Motor neuron (in vitro differentiated cells): ENCODE data around the gene C2. TPM values are rescaled to one million over a fixed set of nuclear protein-coding genes. Genes with fewer than 3 reads are reported as not detected.
A peak's percentile ranks its signal among the peaks of the same experiment; 100 is the strongest.

Experiments
- ATAC-seq, 8 experiments: fragments of 200-7000 bp; cut with Tn5 transposase; replicated peaks in 6 of 8; 2 replicates each; pipeline ENCODE4 v1.8.0; 2021; ENCODE audit warnings: mild to moderate bottlenecking in 8 of 8, moderate library complexity in 8 of 8
- H3K27ac ChIP-seq, 2 donors: fragments of 250-450 bp; sonication (Bioruptor Pico); 2 replicates each; pipeline ENCODE4 v1.9.0; 2021; ENCODE audit warnings: antibody characterized with exemption in 2 of 2, mild to moderate bottlenecking in 2 of 2, moderate library complexity in 1 of 2
- H3K4me1 ChIP-seq, 2 donors: fragments of 250-450 bp; sonication (Bioruptor Pico); replicated peaks in 1 of 2; 2 replicates each; pipeline ENCODE4 v1.6.1; 2021; ENCODE audit warnings: antibody characterized with exemption in 2 of 2, mild to moderate bottlenecking in 2 of 2, moderate library complexity in 1 of 2
- H3K4me3 ChIP-seq, 5 donors: fragments of 250-450 bp; sonication (Bioruptor Pico); 2 replicates each; pipeline ENCODE4 v1.9.0; 2021; ENCODE audit warnings: antibody characterized with exemption in 5 of 5, mild to moderate bottlenecking in 5 of 5, moderate library complexity in 4 of 5
- WGBS, 10 experiments: fragments of 450-650 bp; shearing (Covaris generic); methylation state at CpG; one replicate each; pipeline ENCODE4 v1.0.0; 2022; 5-methylcytosine and 5-hydroxymethylcytosine counted together
- in situ Hi-C, 9 experiments: fragments of 400-800 bp; cut with MboI; loops; one replicate each; pipeline ENCODE4 v1.15.0; 2021; ENCODE audit warnings: low sequenced_read_pairs in 9 of 9, low pct_unique_long_range_greater_than_20kb in 2 of 9; ENCODE audit not compliant: unreplicated experiment in 9 of 9
- total RNA-seq, 8 experiments: library from RNA; unstranded; fragments of 300-600 nt; gene quantifications; 2 replicates each; pipeline versions ENCODE4 v1.2.3 to v1.2.4, GENCODE V29; 2022

The C2 gene
- total RNA-seq, 8 experiments from 2014 or later: 0.67 to 55.1 (median 1.8) TPM

- no peaks in the 10 kb centered on the region for H3K4me1 ChIP-seq
- in situ Hi-C loops: no loop called here
- H3K4me3 ChIP-seq: no peak overlapping the region
- no peak overlapping the region for H3K27ac ChIP-seq
- WGBS, 10 experiments: 43 to 80% methylated on average over 1 of the region's 3 CpGs; no CpG with 5 or more reads in 8 of the 10 experiments
- ATAC-seq: no peak
Measured at GRCh38 chr6:31943742-31944141, 16.2 kb downstream of the C2 start.

DNA sequence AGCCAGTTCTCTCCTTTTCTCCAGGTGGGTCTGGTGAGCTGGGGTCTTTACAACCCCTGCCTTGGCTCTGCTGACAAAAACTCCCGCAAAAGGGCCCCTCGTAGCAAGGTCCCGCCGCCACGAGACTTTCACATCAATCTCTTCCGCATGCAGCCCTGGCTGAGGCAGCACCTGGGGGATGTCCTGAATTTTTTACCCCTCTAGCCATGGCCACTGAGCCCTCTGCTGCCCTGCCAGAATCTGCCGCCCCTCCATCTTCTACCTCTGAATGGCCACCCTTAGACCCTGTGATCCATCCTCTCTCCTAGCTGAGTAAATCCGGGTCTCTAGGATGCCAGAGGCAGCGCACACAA lies 17.6 kb downstream of the C2 start:
- peak in 2 of 8 experiments; percentile 2 to 9 for ATAC-seq
- in situ Hi-C loops: no loop called here

GRCh38 chr6:31945507-31946369 lies 18.2 kb downstream of the C2 start, which contains the start of gene CFB:
Gene CFB (plus strand): TSS chr6:31946095. CDS start chr6:31946222, 127 bp downstream.
- Histone ChIP-seq H3K27ac (no peak within 1 kb of the TSS), H3K4me1 (no peaks in the 10 kb centered on the region), H3K4me3 (no peak within 1 kb of the TSS)
- ATAC-seq: peak; percentile 7 to 91 (median 50)
- in situ Hi-C loops: no loop called here
- WGBS, 10 experiments: 18 to 83% (median 57%) methylated on average over 2 to 5 of the region's 11 CpGs; no CpG with 5 or more reads in 2 of the 10 experiments

More for the DNA sequence above, 17.6 kb downstream of the C2 start:
- 44 to 74% (median 69%) methylated on average over 1 to 6 of the region's 9 CpGs; no CpG with 5 or more reads in 5 of the 10 experiments for WGBS, 10 experiments
- H3K4me1 ChIP-seq: no peaks in the 10 kb centered on the region
- H3K27ac ChIP-seq: no peak overlapping the region
- H3K4me3 ChIP-seq: no peak overlapping the region

DNA sequence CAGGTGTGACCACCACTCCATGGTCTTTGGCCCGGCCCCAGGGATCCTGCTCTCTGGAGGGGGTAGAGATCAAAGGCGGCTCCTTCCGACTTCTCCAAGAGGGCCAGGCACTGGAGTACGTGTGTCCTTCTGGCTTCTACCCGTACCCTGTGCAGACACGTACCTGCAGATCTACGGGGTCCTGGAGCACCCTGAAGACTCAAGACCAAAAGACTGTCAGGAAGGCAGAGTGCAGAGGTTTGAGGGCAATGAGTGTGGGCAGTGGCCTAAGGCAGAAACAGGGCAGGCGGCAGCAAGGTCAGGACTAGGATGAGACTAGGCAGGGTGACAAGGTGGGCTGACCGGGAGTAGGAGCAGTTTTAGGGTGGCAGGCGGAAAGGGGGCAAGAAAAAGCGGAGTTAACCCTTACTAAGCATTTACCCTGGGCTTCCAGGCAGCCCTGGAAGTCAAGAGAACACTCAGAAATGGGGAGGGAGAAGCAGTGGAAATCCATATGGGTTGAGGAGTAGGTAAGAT lies 18.9 kb downstream of the C2 start:
- in situ Hi-C loops: no loop called here
- Histone ChIP-seq H3K4me3 (no peak overlapping the region), H3K4me1 (no peaks in the 10 kb centered on the region), H3K27ac (no peak overlapping the region)
- WGBS, 10 experiments: 58 to 84% (median 68%) methylated on average over 1 to 11 of the region's 11 CpGs; no CpG with 5 or more reads in 1 of the 10 experiments
- ATAC-seq: peak in 1 of 8 experiments; percentile 6

- ATAC-seq: peak in 1 of 8 experiments; percentile 5
- Histone ChIP-seq H3K4me3 (no peak overlapping the region), H3K27ac (no peak overlapping the region), H3K4me1 (no peaks in the 10 kb centered on the region)
- in situ Hi-C loops: no loop called here
- WGBS, 10 experiments: 74 to 90% (median 80%) methylated on average over 1 to 9 of the region's 24 CpGs; no CpG with 5 or more reads in 4 of the 10 experiments
Measured at GRCh38 chr6:31947070-31947675, 19.7 kb downstream of the C2 start.

GRCh38 chr6:31947864-31948263 lies 20.3 kb downstream of the C2 start:
- H3K4me1 ChIP-seq: no peaks in the 10 kb centered on the region
- no peak for ATAC-seq
- 60 to 92% (median 67%) methylated on average over 1 to 3 of the region's 4 CpGs; no CpG with 5 or more reads in 5 of the 10 experiments for WGBS, 10 experiments
- H3K27ac ChIP-seq: no peak overlapping the region
- in situ Hi-C loops: no loop called here
- no peak overlapping the region for H3K4me3 ChIP-seq

DNA sequence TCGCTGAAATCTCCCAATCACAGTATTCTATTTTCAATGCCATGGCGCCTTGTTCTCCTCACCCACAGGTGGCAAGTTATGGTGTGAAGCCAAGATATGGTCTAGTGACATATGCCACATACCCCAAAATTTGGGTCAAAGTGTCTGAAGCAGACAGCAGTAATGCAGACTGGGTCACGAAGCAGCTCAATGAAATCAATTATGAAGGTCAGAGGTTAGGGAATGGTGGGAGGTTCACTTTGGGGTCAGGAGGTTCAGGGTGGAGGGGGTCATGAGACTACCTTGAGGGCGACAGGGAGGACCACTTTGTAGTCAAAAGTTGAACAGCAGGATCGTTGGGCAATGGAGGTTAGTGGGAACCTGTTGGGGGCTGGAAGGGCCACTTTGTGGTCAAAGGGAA lies 20.8 kb downstream of the C2 start:
- ATAC-seq: no peak
- 33 to 93% (median 76%) methylated on average over 1 to 3 of the region's 5 CpGs; no CpG with 5 or more reads in 2 of the 10 experiments for WGBS, 10 experiments
- Histone ChIP-seq H3K4me3 (no peak overlapping the region), H3K27ac (no peak overlapping the region), H3K4me1 (no peaks in the 10 kb centered on the region)
- in situ Hi-C loops: no loop called here

DNA sequence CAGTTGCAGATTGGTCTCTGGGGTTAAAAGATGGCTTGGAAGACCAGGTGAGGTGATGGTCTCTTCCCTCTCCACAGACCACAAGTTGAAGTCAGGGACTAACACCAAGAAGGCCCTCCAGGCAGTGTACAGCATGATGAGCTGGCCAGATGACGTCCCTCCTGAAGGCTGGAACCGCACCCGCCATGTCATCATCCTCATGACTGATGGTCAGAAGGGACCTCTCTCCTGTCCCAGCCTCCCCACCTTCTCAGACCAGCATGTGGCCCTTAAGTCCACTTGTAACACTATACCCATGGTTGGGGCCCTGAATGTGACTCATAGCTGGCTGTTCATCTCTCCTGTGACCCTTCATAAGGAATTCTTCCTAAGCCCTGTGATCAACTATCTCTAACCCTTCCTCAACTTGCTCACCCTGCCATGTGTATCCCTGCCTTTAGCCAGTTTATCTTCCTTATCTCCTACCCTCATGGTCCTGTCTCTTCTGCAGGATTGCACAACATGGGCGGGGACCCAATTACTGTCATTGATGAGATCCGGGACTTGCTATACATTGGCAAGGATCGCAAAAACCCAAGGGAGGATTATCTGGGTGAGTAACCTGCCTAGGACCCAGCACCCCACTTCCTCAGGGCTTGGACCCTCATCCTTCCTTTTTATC lies 21.4 kb downstream of the C2 start:
- peak in 7 of 8 experiments; percentile 16 to 58 (median 27) for ATAC-seq
- WGBS, 10 experiments: 0 to 100% (median 94%) methylated on average over 1 to 3 of the region's 6 CpGs; no CpG with 5 or more reads in 3 of the 10 experiments
- H3K4me3 ChIP-seq: no peak overlapping the region
- H3K4me1 ChIP-seq: no peaks in the 10 kb centered on the region
- in situ Hi-C loops: no loop called here
- no peak overlapping the region for H3K27ac ChIP-seq

DNA sequence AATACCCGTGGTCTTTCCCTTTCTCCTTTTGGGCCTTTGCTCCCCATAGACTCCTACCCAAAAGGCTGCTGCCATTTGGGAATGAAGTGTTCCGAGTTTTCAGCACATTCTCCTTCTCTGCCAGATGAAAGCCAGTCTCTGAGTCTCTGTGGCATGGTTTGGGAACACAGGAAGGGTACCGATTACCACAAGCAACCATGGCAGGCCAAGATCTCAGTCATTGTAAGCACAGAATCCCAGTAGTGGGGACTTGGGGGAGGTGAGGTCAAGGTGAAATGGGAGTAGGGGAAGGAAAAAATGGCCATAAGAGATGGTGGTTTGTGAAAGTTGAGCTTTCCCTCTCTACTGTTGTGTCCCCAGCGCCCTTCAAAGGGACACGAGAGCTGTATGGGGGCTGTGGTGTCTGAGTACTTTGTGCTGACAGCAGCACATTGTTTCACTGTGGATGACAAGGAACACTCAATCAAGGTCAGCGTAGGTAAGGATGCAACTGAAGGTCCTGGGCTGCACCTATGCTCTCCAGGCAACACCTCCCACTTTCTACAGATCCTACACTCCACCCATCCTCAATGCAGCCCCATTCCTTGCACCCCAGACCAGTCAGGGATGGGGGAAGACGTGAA lies 22.5 kb downstream of the C2 start:
- no peak for ATAC-seq
- H3K27ac ChIP-seq: no peak overlapping the region
- in situ Hi-C loops: loop anchor here in 1 of 9 experiments (25.0 kb wide), 1 partner anchor 263 kb away; the partner anchor contains the start of gene LY6G5C
- H3K4me3 ChIP-seq: no peak overlapping the region
- no peaks in the 10 kb centered on the region for H3K4me1 ChIP-seq
- 60 to 100% (median 92%) methylated on average over 1 to 6 of the region's 7 CpGs; no CpG with 5 or more reads in 1 of the 10 experiments for WGBS, 10 experiments

GRCh38 chr6:31952140-31952805 lies 24.8 kb downstream of the C2 start:
- in situ Hi-C loops: loop anchor here in 1 of 9 experiments (25.0 kb wide), 1 partner anchor 265 kb away; the partner anchor contains the start of gene LY6G5C
- peaks cover 0 to under 1% of the 10 kb centered on the region in 2 donors for H3K4me1 ChIP-seq
- no peak overlapping the region for H3K27ac ChIP-seq
- H3K4me3 ChIP-seq: no peak overlapping the region
- ATAC-seq: peak; percentile 44 to 91 (median 78)
- WGBS, 10 experiments: 0 to 83% (median 60%) methylated on average over 1 to 4 of the region's 5 CpGs; no CpG with 5 or more reads in 2 of the 10 experiments

- WGBS, 10 experiments: 17 to 87% (median 67%) methylated on average over 1 to 5 of the region's 5 CpGs; no CpG with 5 or more reads in 2 of the 10 experiments
- peak in 1 of 8 experiments; percentile 5 for ATAC-seq
- no peak overlapping the region for H3K4me3 ChIP-seq
- no peak overlapping the region for H3K27ac ChIP-seq
- in situ Hi-C loops: loop anchor here in 1 of 9 experiments (25.0 kb wide), 1 partner anchor 266 kb away; the partner anchor contains the start of gene LY6G5C
- peaks cover 5 to 7% of the 10 kb centered on the region in 2 donors for H3K4me1 ChIP-seq
Measured at GRCh38 chr6:31952890-31953289, 25.4 kb downstream of the C2 start.
